Peyer's patch (tissue), 4 donors: Measurements from ENCODE around the gene ZSCAN10. TPM values are rescaled to one million over a fixed set of nuclear protein-coding genes. Genes with fewer than 3 reads are reported as not detected.

ENCODE experiments used
- DNase-seq, 3 donors: peaks; one replicate each; pipeline ENCODE4 v3.0.0-alpha.2; 2017 to 2019
- H3K27ac ChIP-seq, 4 donors: fragments of 200-600 bp; sonication (generic); one replicate each; pipeline ENCODE4 v1.5.1; 2016 to 2019
- H3K27me3 ChIP-seq, 2 donors: fragments of 200-600 bp; sonication (generic); one replicate each; pipeline ENCODE4 v1.5.1; 2019
- H3K36me3 ChIP-seq, 3 donors: fragments of 200-600 bp; sonication (generic); one replicate each; pipeline ENCODE4 v1.5.1; 2016 to 2019
- H3K4me1 ChIP-seq, 4 donors: fragments of 200-600 bp; sonication (generic); one replicate each; pipeline ENCODE4 v1.5.1; 2016 to 2019
- H3K4me3 ChIP-seq, 4 donors: fragments of 200-600 bp; sonication (generic); 1 replicate in 3 of 4; 2 replicates in 1 of 4; pipeline ENCODE4 v1.5.1; 2016 to 2019; ENCODE audit warnings: mild to moderate bottlenecking in 1 of 4
- H3K9me3 ChIP-seq, 4 donors: fragments of 200-600 bp; sonication (generic); one replicate each; pipeline ENCODE4 v1.5.1; 2016 to 2019; ENCODE audit warnings: mild to moderate bottlenecking in 1 of 4
- POLR2A ChIP-seq, 2 donors: fragments of 450-650 bp; IDR thresholded peaks; one replicate each; pipeline ENCODE4 v1.5.1; 2017; ENCODE audit warnings: antibody characterized with exemption in 2 of 2, mild to moderate bottlenecking in 2 of 2, moderate library complexity in 2 of 2
- total RNA-seq, 4 donors: library from RNA; depleted of rRNA; stranded (reverse); fragments of >200 nt; gene quantifications; one replicate each; pipeline ENCODE4 v1.1.0, GENCODE V29; 2016
- TF ChIP-seq, protein P1 (sequence below), 6 experiments: fragments of 450-650 bp in 4 of 6; fragments of 200-600 bp in 2 of 6; sonication (generic) in 1 of 6; IDR thresholded peaks; one replicate each; pipeline ENCODE4 v1.5.1; 2017 to 2019; ENCODE audit warnings: antibody characterized with exemption in 6 of 6, mild to moderate bottlenecking in 3 of 6, moderate library complexity in 1 of 6

Gene ZSCAN10
- total RNA-seq, 4 donors from 2014 or later: not detected

- H3K36me3 ChIP-seq: no peaks in the 10 kb centered on the region
- no peaks in the 10 kb centered on the region for H3K9me3 ChIP-seq
- DNase-seq: peak in 2 of 3 donors; percentile 39 to 80
- no peak overlapping the region for H3K27ac ChIP-seq
- TF ChIP-seq, protein P1, sequence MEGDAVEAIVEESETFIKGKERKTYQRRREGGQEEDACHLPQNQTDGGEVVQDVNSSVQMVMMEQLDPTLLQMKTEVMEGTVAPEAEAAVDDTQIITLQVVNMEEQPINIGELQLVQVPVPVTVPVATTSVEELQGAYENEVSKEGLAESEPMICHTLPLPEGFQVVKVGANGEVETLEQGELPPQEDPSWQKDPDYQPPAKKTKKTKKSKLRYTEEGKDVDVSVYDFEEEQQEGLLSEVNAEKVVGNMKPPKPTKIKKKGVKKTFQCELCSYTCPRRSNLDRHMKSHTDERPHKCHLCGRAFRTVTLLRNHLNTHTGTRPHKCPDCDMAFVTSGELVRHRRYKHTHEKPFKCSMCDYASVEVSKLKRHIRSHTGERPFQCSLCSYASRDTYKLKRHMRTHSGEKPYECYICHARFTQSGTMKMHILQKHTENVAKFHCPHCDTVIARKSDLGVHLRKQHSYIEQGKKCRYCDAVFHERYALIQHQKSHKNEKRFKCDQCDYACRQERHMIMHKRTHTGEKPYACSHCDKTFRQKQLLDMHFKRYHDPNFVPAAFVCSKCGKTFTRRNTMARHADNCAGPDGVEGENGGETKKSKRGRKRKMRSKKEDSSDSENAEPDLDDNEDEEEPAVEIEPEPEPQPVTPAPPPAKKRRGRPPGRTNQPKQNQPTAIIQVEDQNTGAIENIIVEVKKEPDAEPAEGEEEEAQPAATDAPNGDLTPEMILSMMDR (IDR thresholded peaks at IDR 0.05): peak; percentile 43 to 79 (median 64)
- TF ChIP-seq POLR2A (IDR thresholded peaks at IDR 0.05): no peak
- no peak overlapping the region for H3K4me3 ChIP-seq
- no peaks in the 10 kb centered on the region for H3K27me3 ChIP-seq
- H3K4me1 ChIP-seq: no peaks in the 10 kb centered on the region
Observed at GRCh38 chr16:3094289-3095027, 4.6 kb downstream of the ZSCAN10 start.

GRCh38 chr16:3092501-3092941 is 6.6 kb downstream of the ZSCAN10 start:
- Histone ChIP-seq H3K4me3 (no peak overlapping the region), H3K9me3 (no peaks in the 10 kb centered on the region), H3K27me3 (no peaks in the 10 kb centered on the region), H3K36me3 (no peaks in the 10 kb centered on the region), H3K4me1 (peaks cover 0 to 4% (median 0%) of the 10 kb centered on the region in 4 donors), H3K27ac (no peak overlapping the region)
- no peak for DNase-seq
- TF ChIP-seq POLR2A (IDR thresholded peaks at IDR 0.05): no peak
- TF ChIP-seq, protein P1 (IDR thresholded peaks at IDR 0.05): no peak

GRCh38 chr16:3091551-3091950 is 7.5 kb downstream of the ZSCAN10 start:
- DNase-seq: no peak
- Histone ChIP-seq H3K9me3 (no peaks in the 10 kb centered on the region), H3K4me1 (peaks cover 0 to 12% (median 0%) of the 10 kb centered on the region in 4 donors), H3K36me3 (no peaks in the 10 kb centered on the region), H3K27ac (no peak overlapping the region), H3K27me3 (no peaks in the 10 kb centered on the region), H3K4me3 (no peak overlapping the region)
- TF ChIP-seq, protein P1 (IDR thresholded peaks at IDR 0.05): no peak
- TF ChIP-seq POLR2A (IDR thresholded peaks at IDR 0.05): no peak

- H3K4me1 ChIP-seq: peaks cover 0 to 16% (median 2%) of the 10 kb centered on the region in 4 donors
- H3K27me3 ChIP-seq: no peaks in the 10 kb centered on the region
- H3K9me3 ChIP-seq: no peaks in the 10 kb centered on the region
- no peak overlapping the region for H3K4me3 ChIP-seq
- DNase-seq: no peak
- TF ChIP-seq POLR2A (IDR thresholded peaks at IDR 0.05): no peak
- TF ChIP-seq, protein P1 (IDR thresholded peaks at IDR 0.05): no peak
- H3K36me3 ChIP-seq: no peaks in the 10 kb centered on the region
- H3K27ac ChIP-seq: no peak overlapping the region
Observed at GRCh38 chr16:3089717-3090592, 9.1 kb downstream of the ZSCAN10 start.

- no peak overlapping the region for H3K27ac ChIP-seq
- DNase-seq: no peak
- H3K27me3 ChIP-seq: no peaks in the 10 kb centered on the region
- no peaks in the 10 kb centered on the region for H3K9me3 ChIP-seq
- H3K4me1 ChIP-seq: peaks cover 0 to 16% (median 2%) of the 10 kb centered on the region in 4 donors
- TF ChIP-seq, protein P1 (IDR thresholded peaks at IDR 0.05): no peak
- TF ChIP-seq POLR2A (IDR thresholded peaks at IDR 0.05): no peak
- H3K4me3 ChIP-seq: no peak overlapping the region
- no peaks in the 10 kb centered on the region for H3K36me3 ChIP-seq
Observed at GRCh38 chr16:3088925-3089716, 10.0 kb downstream of the ZSCAN10 start.
